SKM-1 treated with dmso at 0.1 percent for 144 hours (cell line): ENCODE results near the gene STX8.
A peak's percentile ranks its signal among the peaks of the same experiment; 100 is the strongest.
"Not testable (repeated sequence)": the region's sequence is repeated elsewhere in the genome, so short reads cannot be mapped to it uniquely, and the experiment has no call there.

Experiments
- DNase-seq: peaks from one replicate; lab custom pipeline; 2025; ENCODE audit not compliant: unreplicated experiment; lab: John Stamatoyannopoulos, UW

STX8 gene

GRCh38 chr17:9355846-9356245 is 219.8 kb downstream of the STX8 start:
- DNase-seq = no peak

DNA sequence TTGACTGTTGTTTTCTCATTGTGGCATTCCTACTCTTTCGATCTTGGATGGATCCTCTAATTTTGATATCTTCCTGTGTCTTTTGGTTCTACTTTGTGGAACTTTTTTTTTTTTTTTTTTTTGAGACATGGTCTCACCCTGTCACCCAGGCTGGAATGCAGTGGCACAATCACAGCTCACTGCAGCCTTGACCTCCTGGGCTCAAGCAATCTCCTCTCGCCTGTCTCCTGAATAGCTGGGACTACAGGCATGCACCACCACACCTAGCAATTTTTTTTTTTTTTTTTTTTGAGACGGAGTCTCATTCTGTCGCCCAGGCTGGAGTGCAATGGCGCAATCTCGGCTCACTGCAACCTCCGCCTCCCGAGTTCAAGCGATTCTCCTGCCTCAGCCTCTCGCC is 220.4 kb downstream of the STX8 start:
- not testable (repeated sequence) for DNase-seq

- DNase-seq = no peak
These were observed 225.5 kb downstream of the STX8 start for GRCh38 chr17:9350080-9350479.

DNA sequence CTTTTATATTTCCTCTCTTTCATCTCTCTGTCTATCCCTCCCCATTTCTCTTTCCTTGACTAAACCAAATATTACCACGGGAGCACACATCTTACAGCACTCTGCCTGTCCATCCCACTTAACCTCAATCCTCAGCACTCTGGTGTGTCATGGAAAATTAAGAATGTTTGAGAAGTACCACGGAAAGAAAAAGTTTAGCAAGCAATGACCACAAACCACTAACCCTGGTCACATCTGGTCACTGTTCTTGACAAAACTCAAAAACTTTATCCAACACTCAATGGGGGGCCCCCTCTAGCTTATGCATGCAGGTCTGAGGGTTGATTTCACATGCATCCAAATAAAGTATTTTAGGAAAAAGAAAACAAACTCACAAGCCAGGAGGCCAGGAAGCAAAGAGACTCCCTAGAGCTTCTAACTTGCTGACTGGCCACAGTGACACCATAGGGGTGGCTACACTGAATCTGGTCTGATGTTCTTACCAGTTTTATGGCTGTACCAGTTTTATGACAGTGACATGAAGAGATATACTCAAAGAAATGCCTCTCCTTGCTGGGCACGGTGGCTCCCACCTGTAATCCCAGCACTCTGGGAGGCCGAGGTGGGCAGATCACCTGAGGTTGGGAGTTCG is 229.2 kb downstream of the STX8 start:
- DNase-seq = peak; percentile 5

- no peak for DNase-seq
These were observed 232.1 kb downstream of the STX8 start for GRCh38 chr17:9343516-9343915.

DNA sequence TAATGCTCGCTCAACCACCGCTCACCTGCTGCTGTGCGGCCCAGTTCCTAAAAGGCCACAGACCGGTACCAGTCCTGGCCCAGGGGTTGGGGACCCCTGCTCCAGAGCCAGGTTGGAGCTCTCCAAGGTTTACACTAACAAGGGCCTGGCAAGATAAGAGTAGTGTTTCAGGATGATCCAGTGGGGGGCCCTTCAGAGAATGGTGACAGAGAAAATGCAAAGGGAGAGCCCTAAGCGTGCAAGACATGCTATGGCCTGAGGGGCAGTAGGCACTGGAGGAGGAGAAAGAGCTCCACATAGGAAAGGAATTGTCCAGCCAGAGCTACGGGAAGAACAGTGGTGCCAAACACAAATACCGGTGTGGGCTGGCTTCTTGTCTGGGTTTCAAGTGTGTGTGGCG is 233.4 kb downstream of the STX8 start:
- no peak for DNase-seq

- DNase-seq = no peak
These were observed 235.7 kb downstream of the STX8 start for GRCh38 chr17:9339958-9340357.

- not testable (repeated sequence) for DNase-seq
These were observed 236.1 kb downstream of the STX8 start for GRCh38 chr17:9339482-9339881.

DNA sequence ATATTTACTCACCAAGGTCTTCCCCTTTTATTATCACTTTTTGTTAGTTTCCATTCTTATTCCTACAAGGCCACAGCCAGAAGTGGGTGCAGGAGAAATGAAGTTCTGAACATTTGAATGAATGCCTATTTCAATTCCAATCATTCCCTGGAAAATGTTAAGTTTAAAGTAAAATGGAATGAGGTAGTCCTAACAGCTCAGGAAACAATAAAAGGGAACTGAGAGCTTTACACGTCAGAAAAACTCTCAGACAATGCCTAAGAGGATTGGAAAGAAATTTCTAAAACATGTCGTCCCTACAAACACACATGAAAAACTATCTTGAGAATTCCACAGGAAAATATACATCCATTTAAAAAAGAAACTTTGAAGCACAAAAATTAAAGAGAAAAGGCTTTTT is 238.8 kb downstream of the STX8 start:
- no peak for DNase-seq

DNA sequence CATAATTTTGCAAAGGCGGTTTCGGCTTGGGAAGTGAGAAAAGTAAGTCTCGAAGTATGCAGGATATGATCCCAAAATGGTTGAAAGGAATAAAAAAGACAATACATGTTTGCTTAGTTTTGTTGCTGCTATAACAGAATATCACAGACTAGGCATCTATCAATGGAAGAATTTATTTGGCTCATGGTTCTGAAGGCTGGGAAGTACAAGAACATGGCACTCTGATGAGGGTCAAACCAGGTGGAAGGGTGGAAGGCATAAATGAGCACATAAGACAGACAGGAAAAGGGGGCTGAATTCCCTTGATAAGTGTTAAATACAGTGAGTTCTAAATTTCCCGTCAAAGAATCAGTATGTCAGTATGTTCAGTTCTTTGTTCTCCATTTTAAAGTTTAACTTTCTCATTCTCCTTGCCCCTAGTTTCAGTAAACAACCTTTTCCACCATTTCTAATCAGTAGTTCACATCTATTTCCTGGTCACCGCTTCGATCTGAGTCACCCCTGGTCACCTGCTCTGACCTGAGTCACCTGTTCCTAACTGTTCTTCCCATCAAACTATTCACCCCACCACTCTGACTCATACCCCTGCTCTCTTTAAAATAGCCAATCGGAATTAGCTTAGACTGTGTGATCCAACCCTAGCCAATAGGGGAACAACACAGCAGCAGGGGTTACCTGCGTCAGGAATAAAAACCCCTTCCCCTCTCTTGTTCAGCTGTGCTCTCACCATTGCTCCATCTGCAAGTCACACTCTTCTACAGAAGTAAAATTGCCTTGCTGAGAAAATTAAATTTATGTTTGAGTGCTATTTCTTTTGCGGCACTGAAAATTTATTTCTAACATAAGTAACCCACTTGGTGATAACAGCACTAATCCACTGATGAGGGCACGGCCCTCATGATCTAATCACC is 240.8 kb downstream of the STX8 start:
- no peak for DNase-seq

DNA sequence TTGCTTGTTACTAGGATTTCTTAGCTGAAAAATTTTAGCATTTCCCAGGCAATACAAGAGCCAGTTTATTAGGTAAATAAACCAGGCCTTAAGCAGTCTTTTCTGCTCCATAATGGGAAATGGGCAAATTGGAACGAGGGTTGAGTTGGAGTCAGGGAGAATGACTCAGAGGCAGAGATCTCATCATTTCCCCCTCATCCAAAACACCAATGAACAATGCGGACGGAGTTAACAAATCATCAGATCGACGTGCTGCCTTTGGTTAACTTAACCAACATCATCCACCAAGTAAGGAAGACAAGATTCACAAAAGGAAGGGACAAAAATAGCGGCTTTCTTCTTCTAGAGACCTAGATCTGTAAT is 243.5 kb downstream of the STX8 start:
- no peak for DNase-seq

GRCh38 chr17:9331279-9332131 is 244.1 kb downstream of the STX8 start:
- DNase-seq = no peak

DNA sequence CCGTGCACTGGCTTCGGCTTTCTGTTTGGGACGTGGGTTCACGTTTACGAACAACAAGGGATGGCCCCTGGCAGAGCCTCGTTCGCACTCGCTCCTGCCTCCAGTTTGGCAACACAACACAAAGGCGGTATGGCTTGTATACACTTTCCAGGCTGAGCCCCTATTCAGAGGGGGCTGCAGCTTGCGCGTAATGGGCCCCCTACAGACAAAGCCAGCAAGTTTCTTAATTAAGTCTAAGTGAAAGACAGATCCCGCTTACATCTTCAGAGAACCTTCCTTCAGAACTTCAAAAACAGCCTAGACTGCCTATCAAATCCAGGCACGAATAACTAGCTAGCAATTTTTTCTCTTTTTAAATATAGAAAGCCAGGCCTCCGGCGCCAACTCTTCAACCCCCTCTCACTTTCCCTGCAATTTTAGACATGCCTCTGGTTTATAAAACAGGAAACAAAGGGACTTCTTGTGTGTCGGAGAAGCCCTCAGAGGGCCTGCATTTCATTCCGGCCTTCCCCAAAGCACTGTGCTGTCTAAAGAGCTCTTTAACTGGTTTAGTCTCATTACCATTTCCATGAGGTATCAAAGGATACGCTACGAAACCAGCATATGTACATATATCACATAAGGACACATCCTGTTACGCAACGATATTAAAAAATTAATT is 244.9 kb downstream of the STX8 start:
- no peak for DNase-seq

DNA sequence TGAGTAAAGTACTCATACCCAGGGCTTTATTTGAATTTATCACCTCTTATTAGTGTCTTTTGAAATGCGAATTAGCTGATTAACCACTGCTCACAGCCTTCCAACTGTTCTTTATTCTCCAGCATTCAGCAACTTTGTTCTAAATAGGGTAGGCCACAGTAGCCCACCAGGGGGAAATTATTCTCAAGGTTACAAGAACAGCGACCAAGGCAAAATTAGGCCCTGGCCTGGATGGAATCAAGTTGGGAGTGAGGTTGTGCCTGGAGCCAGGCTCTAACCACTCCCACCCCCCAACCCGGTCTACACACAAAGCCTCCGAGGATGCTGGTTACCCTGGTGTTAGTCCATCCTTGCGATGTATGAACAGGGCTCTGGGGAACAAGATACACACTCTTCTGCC is 245.5 kb downstream of the STX8 start:
- DNase-seq = no peak

DNA sequence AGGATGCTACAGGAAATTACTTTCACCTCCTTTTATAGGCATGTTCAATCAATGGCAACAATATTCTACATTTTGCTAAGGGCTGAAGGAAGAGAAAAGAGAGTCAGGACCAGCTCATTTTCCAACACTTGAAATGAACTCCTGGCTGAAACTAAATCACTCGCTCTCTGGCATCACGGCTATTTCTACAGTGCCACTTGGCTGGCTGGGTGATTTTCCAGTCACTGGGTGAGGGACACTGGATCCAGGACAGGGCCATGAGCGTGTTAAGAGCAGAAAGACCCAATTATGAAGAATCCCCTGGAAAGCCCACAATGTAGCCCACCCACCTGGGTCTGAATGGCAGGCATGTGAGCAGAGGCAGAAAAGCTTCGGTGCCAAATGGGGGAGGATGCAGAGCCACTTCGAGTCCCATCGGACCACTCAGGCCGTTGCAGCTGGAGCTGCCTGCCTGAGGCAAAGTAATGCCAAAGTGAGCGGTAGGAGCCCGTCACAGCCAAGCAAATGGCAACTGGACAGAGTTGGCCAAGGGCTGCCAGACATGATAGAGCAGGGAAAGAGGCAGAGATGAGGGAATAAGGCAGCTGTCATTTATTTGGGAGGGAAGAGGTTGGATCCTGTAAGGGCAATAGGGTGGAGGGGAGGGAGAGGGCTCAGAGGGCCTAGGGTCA is 246.2 kb downstream of the STX8 start:
- no peak for DNase-seq

- no peak for DNase-seq
These were observed 250.8 kb downstream of the STX8 start for GRCh38 chr17:9324864-9325263.

DNA sequence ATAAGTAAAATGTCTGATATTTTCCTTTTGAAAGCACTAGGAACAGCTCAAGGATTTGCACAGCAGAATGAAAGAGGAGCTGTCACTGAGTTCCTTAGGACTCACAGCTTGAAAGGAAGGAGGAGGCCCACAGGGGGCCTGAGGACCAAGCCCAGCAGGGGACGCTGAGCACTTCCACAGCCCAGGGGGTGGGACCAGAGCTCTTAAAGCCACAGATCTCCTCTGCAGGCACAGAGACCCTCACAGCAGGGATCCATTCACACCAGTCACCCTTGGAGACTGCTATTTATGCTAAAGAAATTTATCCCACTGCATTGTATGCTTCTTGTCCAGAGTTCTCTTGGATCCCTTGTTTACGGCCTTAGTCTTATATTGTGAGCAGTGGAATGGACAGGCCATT is 253.3 kb downstream of the STX8 start:
- no peak for DNase-seq

GRCh38 chr17:9321890-9322289 is 253.7 kb downstream of the STX8 start:
- no peak for DNase-seq

GRCh38 chr17:9315360-9315759 is 260.3 kb downstream of the STX8 start:
- no peak for DNase-seq

GRCh38 chr17:9313346-9313745 is 262.3 kb downstream of the STX8 start:
- DNase-seq = no peak

- no peak for DNase-seq
These were observed 266.4 kb downstream of the STX8 start for GRCh38 chr17:9309216-9309615.
